Adrenal gland (tissue), 5 donors: ENCODE measurements around the gene CLEC2B.

Experiments
- CTCF ChIP-seq, 6 experiments: fragments of 450-650 bp in 4 of 6; fragments of 200-600 bp in 2 of 6; sonication (generic) in 1 of 6; IDR thresholded peaks; 1 replicate in 5 of 6; 2 replicates in 1 of 6; pipeline versions ENCODE4 v1.5.1 to v1.8.0; 2016 to 2021; ENCODE audit warnings: antibody characterized with exemption in 6 of 6, mild to moderate bottlenecking in 2 of 6, moderate library complexity in 1 of 6
- POLR2A ChIP-seq, 2 donors: fragments of 450-650 bp; IDR thresholded peaks; one replicate each; pipeline ENCODE4 v1.6.1; 2017; ENCODE audit warnings: antibody characterized with exemption in 2 of 2, mild to moderate bottlenecking in 2 of 2, moderate library complexity in 1 of 2
- donor health status: DM: no; HTN: no; CAD: no.

- TF ChIP-seq CTCF (IDR thresholded peaks at IDR 0.05): no peak
- no peak for TF ChIP-seq POLR2A (IDR thresholded peaks at IDR 0.05)
These were observed 3.0 kb upstream of the CLEC2B start for GRCh38 chr12:9872162-9872561.
